ENCODE results near the gene ZDHHC1.

Gene ZDHHC1

DNA sequence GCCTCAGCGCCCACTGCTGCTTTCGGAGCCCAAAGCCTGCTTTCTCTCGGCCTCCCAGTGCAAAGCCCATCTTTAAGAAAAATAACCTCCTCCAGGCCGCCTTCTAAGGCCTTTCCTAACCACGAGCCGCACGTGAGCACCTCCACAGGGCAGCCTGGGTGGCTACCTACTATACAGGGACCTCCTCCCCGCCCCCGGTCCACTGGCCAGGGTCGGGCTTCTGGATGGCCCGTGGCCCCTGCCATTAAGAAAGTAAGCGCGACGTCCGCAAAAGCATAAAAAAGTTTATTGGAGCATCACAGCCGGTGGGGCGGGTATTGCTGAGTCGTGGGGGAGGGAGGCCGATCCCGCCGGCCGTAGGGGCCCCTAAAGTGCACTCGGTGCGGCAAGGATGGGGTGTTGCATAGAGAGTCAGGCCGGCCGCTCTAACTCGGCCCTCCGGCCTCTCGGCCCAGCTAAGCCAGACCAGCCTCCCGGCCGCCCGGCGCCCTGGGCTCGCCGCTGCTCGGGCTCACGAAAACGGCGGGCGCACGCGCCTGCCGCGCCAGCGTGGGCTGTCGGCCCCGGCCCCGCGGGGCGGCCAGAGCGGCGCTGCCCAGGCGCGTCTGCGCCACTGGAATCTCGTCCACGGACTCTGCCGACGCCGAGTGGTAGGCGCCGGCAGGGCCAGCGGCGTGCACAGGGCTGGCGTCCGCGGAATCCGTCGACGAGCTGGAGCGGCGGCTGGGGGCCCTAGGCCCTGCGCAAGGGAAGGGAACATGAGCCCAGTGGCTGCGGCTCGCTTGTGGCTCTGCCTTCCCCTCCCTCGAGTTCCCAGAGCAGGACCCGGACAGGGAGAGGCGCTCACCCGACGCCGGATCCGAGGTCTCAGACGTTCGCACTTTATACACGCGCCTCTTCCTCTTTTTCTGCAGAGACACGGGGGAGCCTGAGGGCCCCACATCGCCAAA is 21.8 kb downstream of the ZDHHC1 start:
- H3K36me3 ChIP-seq, result no peaks in the 10 kb centered on the region
- intact Hi-C loops (cut with DNase I; ENCODE audit: low total_unique reads), result no loop called here
- H3K4me3 ChIP-seq, result peak overlapping the region; percentile 32 to 48
- no peaks in the 10 kb centered on the region for H3K9me3 ChIP-seq
- H3K4me1 ChIP-seq, result peaks cover 0 to 70% (median 40%) of the 10 kb centered on the region in 4 donors
- DNase-seq, result peak in 1 of 2 donors; percentile 68
- no peak for TF ChIP-seq CTCF (IDR thresholded peaks at IDR 0.05)
- peaks cover 0 to 84% of the 10 kb centered on the region in 2 donors for H3K27me3 ChIP-seq
- H3K27ac ChIP-seq, result peak overlapping the region; percentile 60 to 62

DNA sequence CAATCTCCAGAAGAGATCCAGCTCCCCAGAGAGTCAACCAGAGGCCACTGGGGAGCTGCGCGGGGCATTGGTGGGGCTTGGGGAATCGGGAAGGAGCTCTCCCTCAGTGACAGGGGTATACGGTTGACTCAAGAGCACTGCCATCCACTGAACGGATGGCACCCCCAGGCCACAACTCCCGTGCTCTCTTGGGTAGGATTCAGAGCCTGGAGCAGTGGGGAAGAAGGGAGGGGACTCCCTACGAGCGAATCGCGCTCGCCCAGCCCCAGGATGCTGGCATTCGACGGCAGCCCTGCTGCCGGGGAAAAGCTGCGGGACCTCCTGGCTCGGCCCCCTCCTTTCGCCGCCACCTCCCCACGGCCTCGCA is 22.5 kb downstream of the ZDHHC1 start:
- H3K27me3 ChIP-seq, result peaks cover 0 to 78% of the 10 kb centered on the region in 2 donors
- TF ChIP-seq CTCF (IDR thresholded peaks at IDR 0.05), result no peak
- peak overlapping the region; percentile 60 to 62 for H3K27ac ChIP-seq
- intact Hi-C loops (cut with DNase I; ENCODE audit: low total_unique reads), result no loop called here
- peak overlapping the region; percentile 32 to 48 for H3K4me3 ChIP-seq
- H3K9me3 ChIP-seq, result no peaks in the 10 kb centered on the region
- H3K4me1 ChIP-seq, result peaks cover 0 to 63% (median 38%) of the 10 kb centered on the region in 4 donors
- no peaks in the 10 kb centered on the region for H3K36me3 ChIP-seq
- DNase-seq, result peak in 1 of 2 donors; percentile 65

DNA sequence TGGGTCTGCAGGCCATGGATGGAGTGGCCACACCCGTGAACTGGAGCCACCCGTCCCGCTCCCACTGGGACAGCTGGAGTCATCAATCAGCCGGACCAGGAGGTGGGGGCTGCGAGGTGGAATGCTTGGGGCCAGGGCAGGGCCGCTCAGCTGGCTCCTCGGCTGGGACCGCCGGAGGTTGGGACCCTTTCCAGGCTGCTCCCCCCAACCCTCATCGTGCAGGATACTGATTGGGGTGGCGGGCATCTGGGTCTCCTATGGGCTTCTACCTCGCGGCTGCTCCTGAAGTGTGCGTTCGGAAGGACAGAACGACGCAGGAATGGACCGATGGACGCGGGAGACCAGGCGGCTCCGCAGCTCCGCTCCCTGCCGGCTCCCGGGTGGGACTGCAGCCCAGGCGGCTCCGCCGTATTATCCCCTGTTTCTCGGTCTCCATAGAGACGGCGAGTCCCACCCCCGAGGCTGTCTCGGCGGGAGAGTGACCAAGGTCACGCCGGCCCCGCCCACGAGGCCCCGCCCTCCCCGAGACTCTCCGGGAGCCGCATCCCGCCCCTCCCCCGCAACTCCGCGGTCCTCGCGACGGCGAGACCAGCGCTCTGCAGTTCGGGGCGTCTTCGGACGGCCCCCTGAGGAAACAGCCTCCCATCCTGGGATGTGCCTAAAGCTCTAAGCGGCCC is 23.0 kb downstream of the ZDHHC1 start, which contains the start of gene TPPP3:
TSS of gene TPPP3 (minus strand) at position 388 of the 677 bp plus-strand sequence. CDS start 2,387 bp downstream, outside the sequence.
- Histone ChIP-seq H3K9me3 (no peaks in the 10 kb centered on the region), H3K27me3 (peaks cover 0 to 78% of the 10 kb centered on the region in 2 donors), H3K36me3 (no peaks in the 10 kb centered on the region), H3K4me1 (peaks cover 0 to 63% (median 38%) of the 10 kb centered on the region in 4 donors), H3K4me3 (peak within 1 kb of the TSS; percentile 32 to 48), H3K27ac (peak within 1 kb of the TSS; percentile 60 to 62)
- TF ChIP-seq CTCF (IDR thresholded peaks at IDR 0.05), result peak; percentile 59 to 70
- DNase-seq, result peak; percentile 89 to 90
- intact Hi-C loops (cut with DNase I; ENCODE audit: low total_unique reads), result no loop called here

DNA sequence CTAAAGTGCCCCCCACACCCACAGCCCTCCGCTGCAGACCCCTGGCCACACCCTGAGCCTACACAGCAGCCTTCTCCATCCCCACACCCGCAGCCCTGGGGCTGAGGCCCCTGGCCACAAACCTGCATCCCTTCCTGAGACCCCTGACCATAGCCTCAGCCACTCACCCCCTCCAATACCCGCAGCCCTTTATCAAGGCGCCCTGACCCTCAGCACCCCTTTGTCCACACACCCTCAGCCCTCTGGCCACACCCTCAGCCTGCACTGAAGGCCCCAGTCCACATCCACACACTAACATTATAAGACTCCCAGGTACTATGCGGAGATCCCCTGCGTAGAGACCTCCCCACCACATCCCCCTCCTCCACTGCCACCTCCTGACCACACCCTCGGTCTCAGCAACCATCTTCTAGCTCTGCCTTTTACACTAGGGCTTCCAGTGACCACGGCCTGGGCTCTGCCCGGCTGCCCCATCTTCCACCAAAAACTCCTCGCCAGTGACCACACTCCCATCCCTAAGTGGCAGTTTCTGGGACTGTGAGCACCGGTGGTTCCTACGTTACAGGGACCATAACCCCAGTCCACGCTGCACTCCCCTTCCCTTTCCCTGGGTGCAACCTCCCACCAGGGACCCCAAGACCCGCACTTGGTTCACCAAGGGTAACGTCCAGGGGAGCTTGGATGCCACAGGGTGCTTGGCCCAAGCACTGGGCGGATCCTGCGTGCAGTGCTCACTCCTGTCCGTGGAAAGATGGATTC is 23.8 kb downstream of the ZDHHC1 start:
- DNase-seq, result peak in 1 of 2 donors; percentile 62
- no peaks in the 10 kb centered on the region for H3K36me3 ChIP-seq
- TF ChIP-seq CTCF (IDR thresholded peaks at IDR 0.05), result no peak
- H3K9me3 ChIP-seq, result no peaks in the 10 kb centered on the region
- peak overlapping the region; percentile 38 to 62 for H3K27ac ChIP-seq
- peaks cover 0 to 58% (median 36%) of the 10 kb centered on the region in 4 donors for H3K4me1 ChIP-seq
- intact Hi-C loops (cut with DNase I; ENCODE audit: low total_unique reads), result no loop called here
- H3K27me3 ChIP-seq, result peaks cover 0 to 72% of the 10 kb centered on the region in 2 donors
- peak overlapping the region; percentile 32 to 48 for H3K4me3 ChIP-seq
